ENCODE results near the gene SLC25A15.
"Not testable (repeated sequence)": the region's sequence is repeated elsewhere in the genome, so short reads cannot be mapped to it uniquely, and the experiment has no call there.

SLC25A15 gene

GRCh38 chr13:40814803-40815202 is 25.4 kb downstream of the SLC25A15 start:
- Histone ChIP-seq H3K27ac (ENCODE audit: poor library complexity, severe bottlenecking) (no peak overlapping the region), H3K4me1 (ENCODE audit: insufficient read depth, poor library complexity, severe bottlenecking) (no peaks in the 10 kb centered on the region), H3K4me3 (ENCODE audit: severe bottlenecking) (no peak overlapping the region), H3K27me3 (ENCODE audit: insufficient read depth, poor library complexity, severe bottlenecking) (no peaks in the 10 kb centered on the region), H3K36me3 (ENCODE audit: low read depth) (peaks cover 11% of the 10 kb centered on the region; the same call in 1 of the 2 replicates), H3K9me3 (ENCODE audit: severe bottlenecking) (no peaks in the 10 kb centered on the region)
- ATAC-seq (ENCODE audit: low read depth) (no peak), DNase-seq (ENCODE audit: low spot score) (no peak)
- TF ChIP-seq, protein P1, sequence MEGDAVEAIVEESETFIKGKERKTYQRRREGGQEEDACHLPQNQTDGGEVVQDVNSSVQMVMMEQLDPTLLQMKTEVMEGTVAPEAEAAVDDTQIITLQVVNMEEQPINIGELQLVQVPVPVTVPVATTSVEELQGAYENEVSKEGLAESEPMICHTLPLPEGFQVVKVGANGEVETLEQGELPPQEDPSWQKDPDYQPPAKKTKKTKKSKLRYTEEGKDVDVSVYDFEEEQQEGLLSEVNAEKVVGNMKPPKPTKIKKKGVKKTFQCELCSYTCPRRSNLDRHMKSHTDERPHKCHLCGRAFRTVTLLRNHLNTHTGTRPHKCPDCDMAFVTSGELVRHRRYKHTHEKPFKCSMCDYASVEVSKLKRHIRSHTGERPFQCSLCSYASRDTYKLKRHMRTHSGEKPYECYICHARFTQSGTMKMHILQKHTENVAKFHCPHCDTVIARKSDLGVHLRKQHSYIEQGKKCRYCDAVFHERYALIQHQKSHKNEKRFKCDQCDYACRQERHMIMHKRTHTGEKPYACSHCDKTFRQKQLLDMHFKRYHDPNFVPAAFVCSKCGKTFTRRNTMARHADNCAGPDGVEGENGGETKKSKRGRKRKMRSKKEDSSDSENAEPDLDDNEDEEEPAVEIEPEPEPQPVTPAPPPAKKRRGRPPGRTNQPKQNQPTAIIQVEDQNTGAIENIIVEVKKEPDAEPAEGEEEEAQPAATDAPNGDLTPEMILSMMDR (IDR thresholded peaks at IDR 0.05; ENCODE audit: poor library complexity, severe bottlenecking): no peak

DNA sequence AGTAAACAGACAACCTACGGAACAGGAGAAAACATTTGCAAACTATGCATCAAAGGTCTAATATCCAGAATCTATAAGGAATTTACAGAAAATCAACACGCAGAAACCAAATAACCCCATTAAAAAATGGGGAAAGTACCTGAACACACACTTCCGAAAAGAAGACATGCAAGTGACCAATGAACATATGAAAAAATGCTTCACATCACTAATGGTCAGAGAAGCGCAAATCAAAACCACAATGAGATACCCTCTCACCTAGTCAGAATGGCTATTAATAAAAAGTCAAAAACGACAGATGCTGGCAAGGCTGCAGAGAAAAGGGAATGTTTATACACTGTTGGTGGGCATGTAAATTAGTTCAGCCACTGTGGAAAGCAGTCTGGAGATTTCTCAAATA is 29.5 kb downstream of the SLC25A15 start:
- no peak for ATAC-seq (ENCODE audit: low read depth)
- Histone ChIP-seq H3K4me1 (ENCODE audit: insufficient read depth, poor library complexity, severe bottlenecking) (no peaks in the 10 kb centered on the region), H3K4me3 (ENCODE audit: severe bottlenecking) (no peak overlapping the region), H3K36me3 (ENCODE audit: low read depth) (no peaks in the 10 kb centered on the region), H3K27me3 (ENCODE audit: insufficient read depth, poor library complexity, severe bottlenecking) (no peaks in the 10 kb centered on the region), H3K27ac (ENCODE audit: poor library complexity, severe bottlenecking) (no peak overlapping the region), H3K9me3 (ENCODE audit: severe bottlenecking) (no peaks in the 10 kb centered on the region)
- TF ChIP-seq, protein P1 (IDR thresholded peaks at IDR 0.05; ENCODE audit: poor library complexity, severe bottlenecking): no peak
- no peak for DNase-seq (ENCODE audit: low spot score)

- no peak for DNase-seq (ENCODE audit: low spot score)
- H3K4me1 ChIP-seq (ENCODE audit: insufficient read depth, poor library complexity, severe bottlenecking): no peaks in the 10 kb centered on the region
Measured at GRCh38 chr13:40819797-40820315, 30.4 kb downstream of the SLC25A15 start.

DNA sequence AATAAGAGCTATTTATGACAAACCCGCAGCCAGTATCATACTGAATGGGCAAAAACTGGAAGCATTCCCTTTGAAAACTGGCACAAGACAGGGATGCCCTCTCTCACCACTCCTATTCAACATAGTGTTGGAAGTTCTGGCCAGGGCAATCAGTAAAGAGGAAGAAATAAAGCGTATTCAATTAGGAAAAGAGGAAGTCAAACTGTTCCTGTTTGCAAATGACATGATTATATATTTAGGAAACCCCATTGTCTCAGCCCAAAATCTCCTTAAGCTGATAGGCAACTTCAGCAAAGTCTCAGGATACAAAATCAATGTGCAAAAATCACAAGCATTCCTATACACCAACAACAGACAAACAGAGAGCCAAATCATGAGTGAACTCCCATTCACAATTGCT is 50.3 kb downstream of the SLC25A15 start:
- H3K27ac ChIP-seq (ENCODE audit: poor library complexity, severe bottlenecking); H3K4me1 ChIP-seq (ENCODE audit: insufficient read depth, poor library complexity, severe bottlenecking); H3K27me3 ChIP-seq (ENCODE audit: insufficient read depth, poor library complexity, severe bottlenecking); ATAC-seq (ENCODE audit: low read depth); H3K36me3 ChIP-seq (ENCODE audit: low read depth); H3K9me3 ChIP-seq (ENCODE audit: severe bottlenecking); H3K4me3 ChIP-seq (ENCODE audit: severe bottlenecking); DNase-seq (ENCODE audit: low spot score): not testable (repeated sequence)

More at GRCh38 chr13:40819797-40820315, 30.4 kb downstream of the SLC25A15 start:
- Histone ChIP-seq H3K27ac (ENCODE audit: poor library complexity, severe bottlenecking) (no peak overlapping the region), H3K36me3 (ENCODE audit: low read depth) (no peaks in the 10 kb centered on the region), H3K4me3 (ENCODE audit: severe bottlenecking) (no peak overlapping the region), H3K27me3 (ENCODE audit: insufficient read depth, poor library complexity, severe bottlenecking) (no peaks in the 10 kb centered on the region), H3K9me3 (ENCODE audit: severe bottlenecking) (no peaks in the 10 kb centered on the region)
- TF ChIP-seq, protein P1 (IDR thresholded peaks at IDR 0.05; ENCODE audit: poor library complexity, severe bottlenecking): no peak
- ATAC-seq (ENCODE audit: low read depth): no peak

DNA sequence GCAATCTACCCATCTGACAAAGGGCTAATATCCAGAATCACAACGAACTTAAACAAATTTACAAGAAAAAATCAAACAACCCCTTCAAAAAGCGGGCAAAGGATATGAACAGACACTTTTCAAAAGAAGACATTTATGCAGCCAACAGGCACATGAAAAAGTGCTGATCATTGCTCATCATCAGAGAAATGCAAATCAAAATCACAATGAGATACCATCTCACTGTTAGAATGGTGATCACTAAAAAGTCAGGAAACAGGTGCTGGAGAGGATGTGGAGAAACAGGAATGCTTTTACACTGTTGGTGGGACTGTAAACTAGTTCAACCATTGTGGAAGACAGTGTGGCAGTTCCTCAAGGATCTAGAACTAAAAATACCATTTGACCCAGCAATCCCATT is 51.5 kb downstream of the SLC25A15 start:
- ATAC-seq (ENCODE audit: low read depth); H3K9me3 ChIP-seq (ENCODE audit: severe bottlenecking); H3K27me3 ChIP-seq (ENCODE audit: insufficient read depth, poor library complexity, severe bottlenecking); DNase-seq (ENCODE audit: low spot score); H3K36me3 ChIP-seq (ENCODE audit: low read depth); H3K4me3 ChIP-seq (ENCODE audit: severe bottlenecking); H3K4me1 ChIP-seq (ENCODE audit: insufficient read depth, poor library complexity, severe bottlenecking); H3K27ac ChIP-seq (ENCODE audit: poor library complexity, severe bottlenecking): not testable (repeated sequence)

Data from RWPE2 (cell line).